Measurements from ENCODE around the gene NIT2. TPM values are rescaled to one million over a fixed set of nuclear protein-coding genes. Genes with fewer than 3 reads are reported as not detected.

NIT2 gene
- total and polyA plus RNA-seq, 9 of the 15 experiments (the other 6 are each of a cell fraction or from before 2014, with no cell fraction given), result 11.4 to 62.2 (median 22.1) TPM

DNA sequence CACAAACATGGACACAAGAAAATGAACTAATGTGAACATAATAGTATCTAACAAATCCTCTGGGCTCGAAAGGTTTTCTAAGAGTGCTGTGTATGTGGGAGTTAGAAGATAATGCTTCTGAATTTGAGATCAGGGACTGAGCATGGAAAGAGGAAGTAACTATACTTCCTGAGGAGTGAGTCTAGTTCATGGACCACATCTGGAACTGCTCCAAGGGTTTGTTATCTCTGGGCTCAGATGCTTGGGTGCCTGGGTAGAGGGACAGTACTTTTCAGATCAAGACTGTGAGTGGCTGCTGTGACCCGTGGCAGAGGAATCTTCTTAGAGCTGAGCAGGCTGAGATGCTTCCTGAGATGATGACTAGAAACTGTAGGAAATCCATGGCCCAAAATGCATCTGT, 45.2 kb upstream of the NIT2 start (continued):
- no peak for TF ChIP-seq ZC3H4 (CRISPR knock-in tag; IDR thresholded peaks at IDR 0.05; ENCODE audit: borderline replicate concordance)
- no peak for TF ChIP-seq E2F3 (CRISPR knock-in tag; IDR thresholded peaks at IDR 0.05)
- TF ChIP-seq, protein P1, sequence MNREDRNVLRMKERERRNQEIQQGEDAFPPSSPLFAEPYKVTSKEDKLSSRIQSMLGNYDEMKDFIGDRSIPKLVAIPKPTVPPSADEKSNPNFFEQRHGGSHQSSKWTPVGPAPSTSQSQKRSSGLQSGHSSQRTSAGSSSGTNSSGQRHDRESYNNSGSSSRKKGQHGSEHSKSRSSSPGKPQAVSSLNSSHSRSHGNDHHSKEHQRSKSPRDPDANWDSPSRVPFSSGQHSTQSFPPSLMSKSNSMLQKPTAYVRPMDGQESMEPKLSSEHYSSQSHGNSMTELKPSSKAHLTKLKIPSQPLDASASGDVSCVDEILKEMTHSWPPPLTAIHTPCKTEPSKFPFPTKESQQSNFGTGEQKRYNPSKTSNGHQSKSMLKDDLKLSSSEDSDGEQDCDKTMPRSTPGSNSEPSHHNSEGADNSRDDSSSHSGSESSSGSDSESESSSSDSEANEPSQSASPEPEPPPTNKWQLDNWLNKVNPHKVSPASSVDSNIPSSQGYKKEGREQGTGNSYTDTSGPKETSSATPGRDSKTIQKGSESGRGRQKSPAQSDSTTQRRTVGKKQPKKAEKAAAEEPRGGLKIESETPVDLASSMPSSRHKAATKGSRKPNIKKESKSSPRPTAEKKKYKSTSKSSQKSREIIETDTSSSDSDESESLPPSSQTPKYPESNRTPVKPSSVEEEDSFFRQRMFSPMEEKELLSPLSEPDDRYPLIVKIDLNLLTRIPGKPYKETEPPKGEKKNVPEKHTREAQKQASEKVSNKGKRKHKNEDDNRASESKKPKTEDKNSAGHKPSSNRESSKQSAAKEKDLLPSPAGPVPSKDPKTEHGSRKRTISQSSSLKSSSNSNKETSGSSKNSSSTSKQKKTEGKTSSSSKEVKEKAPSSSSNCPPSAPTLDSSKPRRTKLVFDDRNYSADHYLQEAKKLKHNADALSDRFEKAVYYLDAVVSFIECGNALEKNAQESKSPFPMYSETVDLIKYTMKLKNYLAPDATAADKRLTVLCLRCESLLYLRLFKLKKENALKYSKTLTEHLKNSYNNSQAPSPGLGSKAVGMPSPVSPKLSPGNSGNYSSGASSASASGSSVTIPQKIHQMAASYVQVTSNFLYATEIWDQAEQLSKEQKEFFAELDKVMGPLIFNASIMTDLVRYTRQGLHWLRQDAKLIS (CRISPR knock-in tag; IDR thresholded peaks at IDR 0.05), result no peak
- no peak for TF ChIP-seq ZNF324 (CRISPR knock-in tag; IDR thresholded peaks at IDR 0.05)
- TF ChIP-seq KLF6 (CRISPR knock-in tag; IDR thresholded peaks at IDR 0.05; ENCODE audit: borderline replicate concordance), result no peak
- TF ChIP-seq, protein P2, sequence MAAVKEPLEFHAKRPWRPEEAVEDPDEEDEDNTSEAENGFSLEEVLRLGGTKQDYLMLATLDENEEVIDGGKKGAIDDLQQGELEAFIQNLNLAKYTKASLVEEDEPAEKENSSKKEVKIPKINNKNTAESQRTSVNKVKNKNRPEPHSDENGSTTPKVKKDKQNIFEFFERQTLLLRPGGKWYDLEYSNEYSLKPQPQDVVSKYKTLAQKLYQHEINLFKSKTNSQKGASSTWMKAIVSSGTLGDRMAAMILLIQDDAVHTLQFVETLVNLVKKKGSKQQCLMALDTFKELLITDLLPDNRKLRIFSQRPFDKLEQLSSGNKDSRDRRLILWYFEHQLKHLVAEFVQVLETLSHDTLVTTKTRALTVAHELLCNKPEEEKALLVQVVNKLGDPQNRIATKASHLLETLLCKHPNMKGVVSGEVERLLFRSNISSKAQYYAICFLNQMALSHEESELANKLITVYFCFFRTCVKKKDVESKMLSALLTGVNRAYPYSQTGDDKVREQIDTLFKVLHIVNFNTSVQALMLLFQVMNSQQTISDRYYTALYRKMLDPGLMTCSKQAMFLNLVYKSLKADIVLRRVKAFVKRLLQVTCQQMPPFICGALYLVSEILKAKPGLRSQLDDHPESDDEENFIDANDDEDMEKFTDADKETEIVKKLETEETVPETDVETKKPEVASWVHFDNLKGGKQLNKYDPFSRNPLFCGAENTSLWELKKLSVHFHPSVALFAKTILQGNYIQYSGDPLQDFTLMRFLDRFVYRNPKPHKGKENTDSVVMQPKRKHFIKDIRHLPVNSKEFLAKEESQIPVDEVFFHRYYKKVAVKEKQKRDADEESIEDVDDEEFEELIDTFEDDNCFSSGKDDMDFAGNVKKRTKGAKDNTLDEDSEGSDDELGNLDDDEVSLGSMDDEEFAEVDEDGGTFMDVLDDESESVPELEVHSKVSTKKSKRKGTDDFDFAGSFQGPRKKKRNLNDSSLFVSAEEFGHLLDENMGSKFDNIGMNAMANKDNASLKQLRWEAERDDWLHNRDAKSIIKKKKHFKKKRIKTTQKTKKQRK (IDR thresholded peaks at IDR 0.05; ENCODE audit: borderline replicate concordance, low read depth, low read length), result no peak
- no peak for TF ChIP-seq ZFP1 (CRISPR knock-in tag; IDR thresholded peaks at IDR 0.05)
- TF ChIP-seq NBN (IDR thresholded peaks at IDR 0.05; ENCODE audit: low read depth), result 0 out of 2 replicates have a peak, but pooled peaks have one; percentile 63
- TF ChIP-seq RAD21 (CRISPR knock-in tag; conservative IDR thresholded peaks at IDR 0.05 in 1 of 2, IDR thresholded peaks at IDR 0.05 in 1 of 2), result peak in 1 of 2 experiments; percentile 13; a peak in 1 of 4 replicates
- TF ChIP-seq DACH1 (IDR thresholded peaks at IDR 0.05; ENCODE audit: partially characterized antibody), result no peak
